Natural killer cell treated with Interleukin-12 subunit alpha and Interleukin-12 subunit beta and Interleukin-15 and Interleukin-18, amount 100 ng/mL, for 72 hours (primary cell): ENCODE measurements around the gene TEAD1. TPM values are rescaled to one million over a fixed set of nuclear protein-coding genes. Genes with fewer than 3 reads are reported as not detected.

ENCODE experiments used
- ATAC-seq, 2 donors: fragments of 150-1000 bp; cut with Tn5 transposase in 1 of 2; sonication (Bioruptor Pico), chemical (Tn5 transposase) in 1 of 2; 2 replicates each; pipeline ENCODE4 v1.10.0; 2021
- DNase-seq: peaks from one replicate; pipeline ENCODE4 v3.0.0; 2022; ENCODE audit warnings: low spot score
- H3K27ac Mint-ChIP-seq, 2 donors: 1 replicate in 1 of 2; 2 replicates in 1 of 2; pipeline ENCODE4 v1.8.0; 2022; ENCODE audit warnings: mixed read lengths in 2 of 2, mild to moderate bottlenecking in 1 of 2, moderate library complexity in 1 of 2
- H3K27me3 Mint-ChIP-seq, 2 donors: 1 replicate in 1 of 2; 2 replicates in 1 of 2; pipeline ENCODE4 v1.8.0; 2022; ENCODE audit warnings: mixed read lengths in 2 of 2
- H3K36me3 Mint-ChIP-seq: one replicate; pipeline ENCODE4 v1.8.0; 2022; ENCODE audit warnings: mixed read lengths
- H3K4me1 Mint-ChIP-seq, 2 donors: 1 replicate in 1 of 2; 2 replicates in 1 of 2; pipeline ENCODE4 v1.8.0; 2022; ENCODE audit warnings: low read depth in 2 of 2, mixed read lengths in 2 of 2, mild to moderate bottlenecking in 1 of 2
- H3K4me3 Mint-ChIP-seq: one replicate; pipeline ENCODE4 v1.8.0; 2022; ENCODE audit warnings: mixed read lengths
- H3K9me3 Mint-ChIP-seq: 2 replicates; pipeline ENCODE4 v1.8.0; 2022; ENCODE audit warnings: mixed read lengths
- total RNA-seq, 2 donors: library from RNA; stranded (reverse); gene quantifications; one replicate each; pipeline ENCODE4 v1.2.3, GENCODE V29; 2022

The TEAD1 gene
- total RNA-seq, 2 donors from 2014 or later = 0.06 TPM; not detected in 1

- Mint-ChIP-seq H3K9me3 (no peaks in the 10 kb centered on the region), H3K4me3 (no peak overlapping the region), H3K27ac (no peak overlapping the region), H3K36me3 (peaks cover 4% of the 10 kb centered on the region), H3K4me1 (no peaks in the 10 kb centered on the region), H3K27me3 (peaks cover 48 to 63% of the 10 kb centered on the region in 2 donors)
- DNase-seq = no peak
- ATAC-seq = no peak
These were observed 10.1 kb downstream of the TEAD1 start for GRCh38 chr11:12684315-12684714.

- H3K4me3 Mint-ChIP-seq = no peak overlapping the region
- peaks cover 45 to 60% of the 10 kb centered on the region in 2 donors for H3K27me3 Mint-ChIP-seq
- DNase-seq (no peak), ATAC-seq (no peak)
- no peaks in the 10 kb centered on the region for H3K9me3 Mint-ChIP-seq
- no peaks in the 10 kb centered on the region for H3K4me1 Mint-ChIP-seq
- H3K27ac Mint-ChIP-seq = no peak overlapping the region
- peaks cover 4% of the 10 kb centered on the region for H3K36me3 Mint-ChIP-seq
These were observed 10.6 kb downstream of the TEAD1 start for GRCh38 chr11:12684816-12685215.

- Mint-ChIP-seq H3K4me3 (no peak overlapping the region), H3K27ac (no peak overlapping the region), H3K27me3 (peaks cover 43 to 63% of the 10 kb centered on the region in 2 donors), H3K4me1 (no peaks in the 10 kb centered on the region), H3K36me3 (peaks cover 4% of the 10 kb centered on the region), H3K9me3 (no peaks in the 10 kb centered on the region)
- ATAC-seq (no peak), DNase-seq (no peak)
These were observed 11.0 kb downstream of the TEAD1 start for GRCh38 chr11:12685229-12685628.

DNA sequence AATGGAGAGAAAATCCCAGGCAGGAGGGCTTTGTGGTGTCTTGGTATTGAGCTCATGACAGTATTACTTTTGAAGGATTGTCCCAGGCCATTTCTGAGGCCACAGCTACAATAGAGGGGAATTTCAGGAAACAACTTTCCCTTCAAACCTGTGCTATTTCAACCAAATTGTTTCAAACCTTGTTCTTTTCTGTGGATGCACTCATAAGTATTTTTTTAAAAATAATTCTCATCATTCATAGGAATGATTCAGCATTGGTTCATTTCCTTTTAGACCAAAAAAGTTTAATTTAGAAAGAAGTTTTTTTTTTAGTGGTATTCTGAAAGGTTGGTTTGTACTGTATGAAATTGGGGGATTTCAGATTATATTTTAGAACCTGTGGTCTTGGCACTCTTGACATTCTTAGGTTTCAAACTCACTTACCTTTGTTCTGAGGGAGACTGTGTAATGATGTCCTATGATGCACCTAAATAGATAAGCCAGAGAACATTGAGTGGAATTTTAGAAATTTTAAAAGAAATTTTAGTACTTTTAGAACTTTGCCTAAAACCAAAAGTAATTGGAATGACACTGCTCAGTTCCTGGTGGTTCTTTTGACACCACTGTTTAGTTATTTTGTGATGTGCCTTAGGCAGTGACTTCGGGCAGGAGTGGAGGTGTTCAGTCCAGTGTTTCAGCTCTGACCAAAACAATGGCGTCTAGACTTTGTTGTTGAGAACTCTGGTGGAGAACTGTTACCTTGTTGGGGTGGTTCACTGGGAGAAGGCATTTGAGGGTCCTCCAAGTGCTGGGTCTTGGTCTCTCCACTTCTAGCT, 12.2 kb downstream of the TEAD1 start:
- DNase-seq = no peak

GRCh38 chr11:12687216-12687623, 13.0 kb downstream of the TEAD1 start:
- Mint-ChIP-seq H3K36me3 (peaks cover 4% of the 10 kb centered on the region), H3K9me3 (no peaks in the 10 kb centered on the region), H3K27me3 (peaks cover 48 to 56% of the 10 kb centered on the region in 2 donors), H3K27ac (no peak overlapping the region), H3K4me3 (no peak overlapping the region), H3K4me1 (no peaks in the 10 kb centered on the region)
- DNase-seq = no peak
- no peak for ATAC-seq

More for the DNA sequence above, 12.2 kb downstream of the TEAD1 start:
- H3K27ac Mint-ChIP-seq = no peak overlapping the region
- ATAC-seq = no peak
- H3K4me3 Mint-ChIP-seq = no peak overlapping the region
- H3K4me1 Mint-ChIP-seq = no peaks in the 10 kb centered on the region
- H3K9me3 Mint-ChIP-seq = no peaks in the 10 kb centered on the region
- peaks cover 4% of the 10 kb centered on the region for H3K36me3 Mint-ChIP-seq
- H3K27me3 Mint-ChIP-seq = peaks cover 51 to 61% of the 10 kb centered on the region in 2 donors

GRCh38 chr11:12687740-12688139, 13.5 kb downstream of the TEAD1 start:
- Mint-ChIP-seq H3K4me3 (no peak overlapping the region), H3K4me1 (no peaks in the 10 kb centered on the region), H3K27me3 (peaks cover 44 to 55% of the 10 kb centered on the region in 2 donors), H3K27ac (no peak overlapping the region), H3K36me3 (peaks cover 4% of the 10 kb centered on the region), H3K9me3 (no peaks in the 10 kb centered on the region)
- ATAC-seq (no peak), DNase-seq (no peak)

GRCh38 chr11:12689029-12689755, 15.0 kb downstream of the TEAD1 start:
- Mint-ChIP-seq H3K9me3 (no peaks in the 10 kb centered on the region), H3K4me1 (no peaks in the 10 kb centered on the region), H3K4me3 (no peak overlapping the region), H3K36me3 (peaks cover 4% of the 10 kb centered on the region), H3K27me3 (peaks cover 48 to 58% of the 10 kb centered on the region in 2 donors), H3K27ac (no peak overlapping the region)
- no peak for DNase-seq
- ATAC-seq = no peak

- Mint-ChIP-seq H3K27ac (no peak overlapping the region), H3K4me3 (no peak overlapping the region), H3K27me3 (peaks cover 53 to 73% of the 10 kb centered on the region in 2 donors), H3K36me3 (peaks cover 4% of the 10 kb centered on the region), H3K9me3 (no peaks in the 10 kb centered on the region), H3K4me1 (no peaks in the 10 kb centered on the region)
- DNase-seq = no peak
- no peak for ATAC-seq
These were observed 16.4 kb downstream of the TEAD1 start for GRCh38 chr11:12690663-12691062.

- H3K27me3 Mint-ChIP-seq = peaks cover 61 to 81% of the 10 kb centered on the region in 2 donors
- no peaks in the 10 kb centered on the region for H3K9me3 Mint-ChIP-seq
- H3K4me3 Mint-ChIP-seq = no peak overlapping the region
- no peak overlapping the region for H3K27ac Mint-ChIP-seq
- H3K4me1 Mint-ChIP-seq = no peaks in the 10 kb centered on the region
- no peak for DNase-seq
- peaks cover 4% of the 10 kb centered on the region for H3K36me3 Mint-ChIP-seq
- no peak for ATAC-seq
These were observed 17.3 kb downstream of the TEAD1 start for GRCh38 chr11:12691473-12691872.

- H3K27ac Mint-ChIP-seq = no peak overlapping the region
- H3K4me1 Mint-ChIP-seq = no peaks in the 10 kb centered on the region
- H3K27me3 Mint-ChIP-seq = peaks cover 61 to 81% of the 10 kb centered on the region in 2 donors
These were observed 18.2 kb downstream of the TEAD1 start for GRCh38 chr11:12692229-12693075.

GRCh38 chr11:12693094-12693478, 18.9 kb downstream of the TEAD1 start:
- H3K36me3 Mint-ChIP-seq = peaks cover 4% of the 10 kb centered on the region
- ATAC-seq = no peak
- peaks cover 63 to 82% of the 10 kb centered on the region in 2 donors for H3K27me3 Mint-ChIP-seq

More at GRCh38 chr11:12692229-12693075, 18.2 kb downstream of the TEAD1 start:
- Mint-ChIP-seq H3K36me3 (peaks cover 4% of the 10 kb centered on the region), H3K4me3 (no peak overlapping the region), H3K9me3 (no peaks in the 10 kb centered on the region)
- DNase-seq = no peak
- ATAC-seq = no peak

GRCh38 chr11:12693479-12694182, 19.4 kb downstream of the TEAD1 start:
- no peak overlapping the region for H3K27ac Mint-ChIP-seq
- no peak overlapping the region for H3K4me3 Mint-ChIP-seq
- H3K4me1 Mint-ChIP-seq = no peaks in the 10 kb centered on the region
- H3K27me3 Mint-ChIP-seq = peaks cover 64 to 81% of the 10 kb centered on the region in 2 donors
- no peaks in the 10 kb centered on the region for H3K9me3 Mint-ChIP-seq
- ATAC-seq = no peak
- no peak for DNase-seq
- peaks cover 4% of the 10 kb centered on the region for H3K36me3 Mint-ChIP-seq

More at GRCh38 chr11:12693094-12693478, 18.9 kb downstream of the TEAD1 start:
- DNase-seq = no peak
- H3K4me3 Mint-ChIP-seq = no peak overlapping the region
- H3K27ac Mint-ChIP-seq = no peak overlapping the region
- no peaks in the 10 kb centered on the region for H3K4me1 Mint-ChIP-seq
- H3K9me3 Mint-ChIP-seq = no peaks in the 10 kb centered on the region

DNA sequence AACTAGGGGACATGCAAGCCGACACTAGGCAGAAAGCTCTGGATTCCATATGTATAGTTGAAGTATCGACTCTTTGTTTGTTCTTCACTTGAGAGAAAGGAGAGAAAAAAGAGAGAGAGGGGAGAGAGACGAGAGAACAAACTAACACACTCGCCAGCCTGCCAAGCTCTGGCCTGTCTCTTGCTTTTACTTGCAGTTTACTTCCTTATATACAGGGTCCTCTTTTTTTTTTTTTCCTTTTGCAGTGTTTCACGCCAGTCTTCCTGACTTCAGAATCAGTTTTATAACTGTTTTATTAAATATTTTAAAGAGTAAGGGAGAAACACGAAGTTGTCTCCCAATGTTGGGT, 19.9 kb downstream of the TEAD1 start:
- Mint-ChIP-seq H3K4me1 (no peaks in the 10 kb centered on the region), H3K9me3 (no peaks in the 10 kb centered on the region), H3K4me3 (no peak overlapping the region), H3K36me3 (peaks cover 2% of the 10 kb centered on the region), H3K27me3 (peaks cover 59 to 76% of the 10 kb centered on the region in 2 donors), H3K27ac (no peak overlapping the region)
- DNase-seq = no peak
- ATAC-seq = no peak
